HG03139 (cell line): ENCODE measurements around the gene RHOU.
"Not testable (repeated sequence)": the region's sequence is repeated elsewhere in the genome, so short reads cannot be mapped to it uniquely, and the experiment has no call there.

Experiments
- ATAC-seq: cut with Tn5 transposase; IDR thresholded peaks from one replicate; pipeline ENCODE4 v1.9.1; 2021; ENCODE audit not compliant: unreplicated experiment

Gene RHOU

DNA sequence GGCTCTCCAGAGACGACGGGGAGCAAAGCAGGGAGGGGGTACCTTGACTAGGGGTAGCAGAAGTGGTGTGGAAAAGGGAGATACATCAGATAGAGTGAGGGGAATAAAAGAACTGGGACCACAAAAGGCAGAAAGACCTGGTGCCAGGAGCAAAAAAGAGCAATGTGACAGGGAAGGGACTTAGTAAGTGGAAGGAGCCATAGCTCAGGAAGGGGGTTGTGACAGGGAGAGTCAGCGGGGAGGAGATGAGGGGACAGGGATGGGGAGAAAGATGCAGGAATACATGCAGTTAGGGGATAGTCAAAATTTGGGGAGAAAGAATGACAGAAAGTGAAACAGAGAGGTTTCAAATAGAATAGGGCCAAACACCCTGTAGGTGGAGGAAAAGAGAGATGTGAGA lies 20.5 kb downstream of the RHOU start:
- no peak for ATAC-seq

DNA sequence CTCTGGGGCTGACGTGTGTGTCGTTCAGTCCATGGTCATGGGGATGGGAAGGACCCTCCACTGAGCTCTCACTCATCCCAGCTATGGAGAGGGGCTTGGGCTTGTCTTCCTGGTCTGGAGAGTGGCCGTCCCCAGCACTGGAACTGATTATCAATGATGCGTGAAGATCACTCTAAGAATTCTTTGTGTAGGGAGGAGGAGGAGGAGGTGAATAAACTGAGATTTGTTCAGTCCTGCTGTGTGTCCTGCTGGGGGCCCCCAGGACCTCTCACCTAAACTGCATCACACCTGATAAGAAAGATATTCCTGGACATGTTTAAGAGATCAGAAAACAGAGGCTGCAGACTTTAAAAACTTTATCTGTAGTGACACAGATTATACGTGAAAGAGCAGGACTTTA lies 21.2 kb downstream of the RHOU start:
- no peak for ATAC-seq

DNA sequence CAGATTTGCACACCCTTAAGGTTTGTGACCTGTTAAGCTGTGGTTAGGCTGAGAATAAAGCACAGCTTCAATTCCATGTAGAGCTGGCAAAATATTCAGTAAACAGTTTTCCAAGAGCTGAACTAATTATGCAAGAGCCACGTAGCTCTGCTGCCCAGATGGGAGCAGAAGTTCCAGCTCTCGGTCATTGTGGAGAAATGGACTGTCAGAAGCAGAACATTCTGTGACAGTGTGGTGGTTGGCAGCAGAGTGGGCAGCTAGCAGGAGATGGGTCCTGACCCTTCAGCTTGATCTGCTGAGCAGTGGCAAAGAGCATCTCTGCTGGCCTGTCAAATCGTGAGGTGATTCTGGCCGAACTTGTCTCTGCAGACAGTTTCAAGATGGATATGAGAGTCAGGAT lies 23.2 kb downstream of the RHOU start:
- no peak for ATAC-seq

DNA sequence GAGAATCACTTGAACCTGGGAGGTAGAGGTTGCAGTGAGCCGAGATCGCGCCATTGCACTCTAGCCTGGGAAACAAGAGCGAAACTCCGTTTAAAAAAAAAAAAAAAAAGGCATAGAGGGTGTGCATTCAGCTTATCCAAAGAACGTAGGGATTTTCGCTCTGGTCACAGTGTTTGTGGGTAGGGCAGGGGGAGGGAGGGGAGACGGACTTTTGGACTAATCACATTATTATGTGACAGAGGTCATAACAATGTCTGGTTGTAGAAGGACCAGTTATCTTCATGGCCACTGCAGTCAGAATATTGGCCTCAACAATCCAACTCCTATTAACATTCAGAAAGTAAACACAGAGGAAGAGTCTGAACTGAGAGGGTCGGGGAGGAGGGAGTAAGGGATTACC lies 25.7 kb downstream of the RHOU start:
- no peak for ATAC-seq

DNA sequence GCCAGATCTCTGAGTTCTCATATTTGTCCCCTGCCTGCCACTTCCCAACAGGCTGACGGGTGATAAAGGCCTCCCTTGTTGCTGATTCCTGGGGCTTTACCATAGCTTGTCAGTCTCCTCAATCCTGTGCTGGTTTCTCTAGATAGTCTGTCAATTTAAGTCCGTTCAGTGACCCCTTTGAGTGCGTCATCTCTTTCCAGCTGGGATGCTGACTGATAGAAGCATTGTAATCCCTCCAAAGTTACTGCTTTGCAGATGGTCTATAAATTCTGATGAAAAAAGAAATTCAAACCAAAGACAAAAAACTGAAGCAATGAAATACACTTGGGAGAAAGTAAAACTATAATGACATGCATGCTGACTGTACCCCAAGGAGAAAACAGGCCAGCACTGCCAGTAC lies 28.3 kb downstream of the RHOU start:
- no peak for ATAC-seq

DNA sequence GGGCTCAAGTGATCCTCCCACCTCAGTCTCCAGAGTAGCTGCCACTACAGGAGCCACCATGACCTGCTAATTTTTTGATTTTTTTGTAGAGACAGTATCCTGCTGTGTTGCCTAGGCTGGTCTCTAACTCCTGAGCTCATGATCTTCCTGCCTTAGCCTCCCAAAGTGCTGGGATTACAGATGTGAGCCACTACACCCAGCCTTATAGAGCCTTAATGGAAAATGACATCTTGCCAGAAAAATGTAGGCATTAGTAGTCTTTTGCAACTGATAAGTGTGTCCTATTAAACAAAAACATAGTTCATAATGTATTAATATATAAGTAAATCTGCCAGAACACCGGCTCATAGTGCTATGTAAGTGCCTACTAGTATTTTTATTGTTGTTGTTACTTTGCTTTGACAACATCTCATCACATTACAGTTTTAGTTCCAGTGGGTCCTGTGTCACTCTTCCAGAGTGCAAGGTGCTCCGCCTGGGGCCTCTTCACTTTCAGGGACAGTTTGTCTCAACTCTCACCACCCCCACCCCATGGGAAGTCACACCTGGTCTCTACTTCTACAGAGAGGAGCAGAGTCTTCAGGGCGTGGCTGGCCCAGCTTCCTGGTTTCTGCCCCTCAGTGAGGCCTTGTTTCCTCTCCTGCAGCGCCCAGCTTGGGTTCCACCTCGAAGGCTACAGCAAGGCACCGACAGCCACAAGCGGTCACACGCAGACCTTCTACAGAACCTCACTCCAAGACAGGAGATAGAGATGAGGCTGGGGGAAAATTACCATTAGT lies 30.1 kb downstream of the RHOU start:
- no peak for ATAC-seq

DNA sequence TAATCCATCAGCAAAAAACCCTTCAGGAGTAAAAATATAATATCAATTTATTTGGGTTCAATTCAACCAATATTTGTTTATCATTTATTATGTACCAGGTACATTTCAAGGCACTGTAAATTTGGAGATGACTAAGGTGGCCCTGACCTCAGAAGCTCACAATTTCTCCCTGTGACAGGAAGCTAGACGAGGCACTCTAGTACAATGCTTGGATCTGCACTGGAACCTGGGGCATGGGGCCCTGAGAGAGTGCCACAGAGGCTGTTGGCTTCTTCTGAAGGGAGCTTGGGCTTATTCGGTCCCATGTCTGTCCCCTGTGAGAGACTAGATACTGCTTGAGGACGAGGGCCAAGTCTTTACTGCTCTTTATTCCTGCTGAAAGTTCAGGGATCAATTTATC lies 31.5 kb downstream of the RHOU start:
- no peak for ATAC-seq

DNA sequence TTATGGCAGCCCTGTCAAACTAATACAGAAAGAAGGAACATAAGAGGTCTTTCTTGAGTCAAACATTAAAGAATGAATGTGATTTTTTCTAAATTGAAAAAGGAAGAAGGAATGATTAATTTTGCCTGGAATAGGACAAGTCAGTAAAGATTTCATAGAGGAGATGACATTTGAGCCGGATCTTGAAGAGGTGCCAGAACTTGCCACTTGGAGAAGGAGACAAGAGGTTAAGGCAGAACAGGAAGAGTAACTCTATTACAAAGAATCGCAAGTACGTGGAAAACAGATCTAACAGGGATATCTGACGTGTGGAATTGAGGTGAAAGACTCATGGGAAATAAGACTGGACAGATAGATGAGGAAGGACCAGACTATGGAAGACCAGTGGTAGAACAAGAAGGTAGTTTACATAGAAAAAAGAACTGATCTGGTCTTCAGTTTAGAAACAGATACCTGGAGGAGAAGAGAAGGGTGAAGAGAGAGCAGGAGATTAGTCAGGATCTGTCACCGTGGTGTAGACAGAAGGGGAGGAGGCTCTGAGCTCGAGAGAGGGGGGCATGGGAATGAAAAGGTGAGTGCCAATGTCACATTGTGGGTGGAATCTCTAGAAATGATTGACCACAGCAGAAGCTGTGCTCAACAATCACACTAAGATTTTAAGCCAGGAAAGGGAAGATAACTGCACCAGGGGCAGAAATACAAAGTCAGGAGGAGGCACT lies 32.5 kb downstream of the RHOU start:
- ATAC-seq = no peak

DNA sequence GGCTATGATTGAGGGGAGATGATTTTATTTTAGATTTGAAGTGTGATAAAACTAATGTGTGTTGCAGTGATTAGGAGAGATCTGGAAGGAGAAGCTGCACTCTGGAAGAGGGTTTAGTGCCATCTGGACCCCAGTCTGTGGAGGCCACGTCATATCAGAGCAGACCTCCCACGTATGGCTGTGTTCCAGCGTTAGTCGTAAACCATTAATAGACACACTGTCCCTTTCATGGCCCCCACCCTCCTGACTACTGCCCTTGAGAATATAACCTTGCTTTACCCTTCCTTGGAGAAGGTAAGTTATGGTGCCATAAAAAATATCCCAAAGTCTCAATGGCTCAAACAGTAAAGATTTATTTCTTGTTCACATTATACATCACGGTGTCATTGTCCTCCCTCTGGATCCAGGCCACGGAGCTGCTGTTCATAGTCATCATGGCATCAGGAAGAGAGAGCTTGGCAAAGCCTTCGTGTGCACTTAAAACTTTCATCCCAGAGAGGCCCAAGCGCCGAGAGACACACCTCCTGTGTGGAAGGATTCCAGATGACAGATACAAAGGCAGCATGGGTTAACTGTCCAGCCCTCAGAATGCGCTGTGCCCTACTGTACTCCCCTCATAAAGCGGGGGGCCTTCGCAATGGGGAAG lies 33.2 kb downstream of the RHOU start:
- no peak for ATAC-seq

DNA sequence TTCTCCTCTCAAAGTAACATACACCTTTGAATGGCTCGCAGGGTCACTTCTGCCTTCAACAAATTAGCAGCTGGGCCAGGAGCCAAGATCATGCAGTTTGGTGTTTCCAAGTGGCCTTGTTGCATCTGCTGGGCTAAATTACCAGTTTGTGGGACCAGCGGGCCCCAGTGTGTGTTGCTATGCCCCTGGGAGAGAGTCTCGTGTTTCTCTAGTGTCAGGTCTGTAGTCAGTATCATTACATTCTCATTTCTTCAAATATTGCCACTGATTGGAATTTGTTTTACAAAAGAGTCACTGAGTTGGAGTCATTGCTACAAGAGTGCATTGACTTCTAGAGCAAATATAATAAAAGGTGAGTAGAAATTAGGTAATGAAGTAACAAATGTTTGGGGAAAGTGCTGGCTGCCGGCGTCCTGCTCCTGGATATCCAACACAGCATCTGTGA lies 35.5 kb downstream of the RHOU start:
- no peak for ATAC-seq

DNA sequence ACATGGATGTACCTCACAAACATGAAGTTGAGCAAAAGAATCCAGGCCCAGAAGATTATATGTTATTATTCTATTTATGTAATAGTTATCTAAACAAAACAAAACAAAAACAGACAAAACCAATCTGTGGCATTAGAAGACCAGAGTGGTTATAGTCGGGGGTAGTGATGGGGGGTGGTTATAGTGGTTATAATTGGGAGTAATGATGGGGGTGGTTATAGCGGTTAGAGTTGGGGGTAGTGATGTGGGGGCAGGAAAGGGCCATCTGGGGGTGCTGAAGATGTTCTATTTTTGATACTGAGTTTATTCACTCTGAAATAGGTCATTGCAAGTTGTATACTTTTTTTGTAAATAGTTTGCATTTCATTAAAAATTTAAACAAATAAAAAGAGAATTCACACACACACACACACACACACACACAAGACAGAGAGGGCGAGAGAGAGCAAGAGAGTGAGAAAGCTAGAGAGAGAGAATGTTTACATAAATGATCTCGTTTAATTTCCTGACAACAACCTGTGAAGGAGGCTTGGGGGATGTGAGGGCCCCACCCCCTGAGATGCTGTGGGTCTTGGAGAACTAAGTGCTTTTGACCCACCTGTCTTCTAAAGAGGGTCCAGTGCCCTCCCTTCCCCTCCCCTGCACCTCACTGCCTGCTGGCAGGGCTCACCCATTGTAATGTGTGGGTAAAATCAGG lies 37.4 kb downstream of the RHOU start:
- ATAC-seq = no peak

DNA sequence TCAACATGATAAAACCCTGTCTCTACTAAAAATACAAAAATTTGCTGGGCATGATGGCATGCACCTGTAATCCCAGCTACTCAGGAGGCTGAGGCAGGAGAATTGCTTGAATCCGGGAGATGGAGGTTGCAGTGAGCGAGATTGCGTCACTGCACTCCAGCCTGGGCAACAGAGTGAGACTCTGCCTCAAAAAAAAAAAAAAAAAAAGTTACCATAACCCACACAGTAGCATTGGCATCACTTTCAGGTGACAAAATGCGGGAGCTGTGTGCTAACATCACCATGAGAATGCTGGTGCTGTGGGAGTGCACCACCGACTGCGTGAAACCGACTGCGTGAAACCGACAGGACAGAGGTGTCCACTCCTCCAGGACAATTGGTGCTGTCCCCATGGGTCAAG lies 40.7 kb downstream of the RHOU start:
- ATAC-seq = not testable (repeated sequence)

DNA sequence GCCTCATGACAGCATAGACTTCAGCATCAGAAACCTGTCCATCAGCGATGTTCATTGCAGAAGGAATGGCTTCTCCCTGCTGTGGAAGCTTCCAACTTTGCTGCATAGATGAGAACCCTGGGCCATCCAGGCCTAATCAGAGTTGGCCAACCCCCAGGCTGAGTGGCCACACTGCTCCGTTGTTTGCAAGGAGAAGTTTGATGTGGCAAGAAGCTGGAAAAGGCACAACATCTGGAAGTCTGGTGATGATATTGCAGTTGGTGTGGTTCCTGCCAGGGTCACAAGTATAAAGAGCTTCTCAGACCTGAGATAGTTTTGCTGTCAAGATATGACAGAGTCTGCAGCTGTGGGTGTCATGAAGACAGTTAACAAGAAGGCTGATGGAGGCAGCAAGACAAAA lies 41.2 kb downstream of the RHOU start:
- ATAC-seq = no peak

DNA sequence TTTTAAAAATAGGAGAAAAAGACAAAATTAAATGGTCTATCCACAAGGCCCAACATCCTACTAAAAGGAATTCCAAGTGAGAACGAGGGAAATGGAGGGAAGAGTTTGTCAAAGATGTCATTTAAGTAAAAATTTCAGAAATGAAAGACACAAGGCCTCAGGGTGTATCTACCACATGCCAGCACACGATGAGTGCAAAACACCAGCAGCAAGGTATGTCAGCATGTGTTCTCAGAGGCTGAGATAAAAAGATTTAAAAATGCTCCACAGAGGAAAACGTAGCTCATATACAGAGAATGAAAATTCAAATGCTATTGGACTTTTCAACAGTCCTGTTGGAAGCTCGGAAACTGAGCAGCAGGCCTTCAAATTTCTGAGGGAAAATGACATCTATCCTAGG lies 42.0 kb downstream of the RHOU start:
- no peak for ATAC-seq

DNA sequence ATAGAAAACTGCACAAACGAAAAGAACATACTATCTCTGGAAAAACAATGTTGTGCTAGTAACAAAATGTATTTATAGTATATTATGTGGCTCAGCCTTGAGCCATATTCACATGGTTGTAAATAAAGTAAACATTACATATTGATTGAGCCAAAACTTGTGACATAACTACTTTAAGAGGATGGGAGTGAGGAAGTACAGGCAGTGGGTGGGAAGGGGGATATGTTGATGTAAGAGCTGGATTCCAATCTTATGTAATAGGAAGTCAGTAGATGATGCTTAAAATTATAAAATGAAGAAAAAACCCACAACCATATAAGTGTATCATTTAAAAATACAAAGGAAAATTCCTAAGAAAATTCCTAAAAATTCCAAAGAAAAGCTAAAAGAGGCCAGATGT lies 42.7 kb downstream of the RHOU start:
- no peak for ATAC-seq

DNA sequence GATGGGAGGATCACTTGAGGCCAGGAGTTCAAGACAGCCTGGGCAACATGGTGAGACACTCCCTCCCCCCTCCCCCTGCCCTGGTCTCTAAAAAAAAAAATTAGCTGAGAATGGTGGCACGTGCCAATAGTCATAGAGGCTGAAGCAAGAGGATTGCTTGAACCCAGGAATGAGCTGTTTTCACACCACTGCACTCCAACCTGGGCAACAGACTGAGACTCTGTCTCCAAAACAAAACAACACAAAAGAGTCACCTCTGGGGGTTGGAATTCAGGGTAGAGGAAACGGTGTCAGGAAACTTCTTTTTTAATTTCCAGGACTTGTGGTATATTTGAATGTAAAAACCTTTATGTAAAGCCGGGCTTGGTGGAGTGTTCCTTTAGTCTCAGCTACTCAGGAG lies 43.2 kb downstream of the RHOU start:
- ATAC-seq = no peak

DNA sequence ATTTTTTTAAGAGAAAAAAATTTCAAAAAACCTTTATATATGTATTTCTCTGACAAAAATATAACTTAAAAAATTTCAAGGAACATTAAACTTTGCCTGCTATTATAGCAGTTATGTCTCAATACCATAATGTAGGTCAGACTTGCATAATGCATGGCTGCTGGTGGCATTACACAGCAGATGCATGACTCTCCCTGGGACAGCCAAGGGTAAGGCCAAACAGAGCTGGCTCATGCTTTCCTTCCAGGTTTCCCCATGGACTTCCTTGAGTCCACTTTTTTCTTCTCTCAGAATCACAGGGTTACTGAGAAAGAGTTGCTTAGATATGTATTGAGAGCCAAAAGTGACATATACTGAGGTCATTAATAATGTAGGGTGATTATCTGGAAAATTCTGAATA lies 43.7 kb downstream of the RHOU start:
- ATAC-seq = no peak

DNA sequence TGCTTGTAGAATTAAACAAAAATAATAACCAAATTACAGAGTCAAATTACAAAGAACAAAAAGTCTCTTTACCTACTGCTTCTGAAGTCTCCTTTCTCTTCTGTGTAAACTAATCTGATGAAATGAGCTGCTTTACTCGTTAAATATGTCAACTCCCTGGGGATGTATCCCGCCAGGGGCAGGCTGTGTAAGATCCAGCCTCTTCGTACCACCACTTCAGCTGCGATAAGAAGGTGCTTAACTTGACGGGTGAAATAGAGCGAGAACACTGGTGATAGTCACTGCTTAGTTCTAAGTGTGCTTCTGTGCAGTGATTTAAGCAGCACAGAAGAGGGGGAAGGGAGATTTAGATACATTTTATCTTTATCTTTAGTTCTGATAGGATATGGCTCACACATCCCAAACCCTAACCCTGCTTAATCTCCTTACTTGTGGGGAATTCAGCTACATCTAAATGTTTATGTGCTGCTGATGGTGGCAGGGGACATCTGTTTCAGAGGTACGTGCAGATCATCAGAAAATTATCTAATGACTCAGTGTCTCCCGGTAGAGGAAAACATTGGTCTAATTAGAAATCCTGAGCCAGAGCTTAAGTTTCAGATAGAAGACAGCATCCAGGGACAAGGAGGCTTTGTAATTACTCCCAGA lies 46.0 kb downstream of the RHOU start:
- ATAC-seq = no peak

DNA sequence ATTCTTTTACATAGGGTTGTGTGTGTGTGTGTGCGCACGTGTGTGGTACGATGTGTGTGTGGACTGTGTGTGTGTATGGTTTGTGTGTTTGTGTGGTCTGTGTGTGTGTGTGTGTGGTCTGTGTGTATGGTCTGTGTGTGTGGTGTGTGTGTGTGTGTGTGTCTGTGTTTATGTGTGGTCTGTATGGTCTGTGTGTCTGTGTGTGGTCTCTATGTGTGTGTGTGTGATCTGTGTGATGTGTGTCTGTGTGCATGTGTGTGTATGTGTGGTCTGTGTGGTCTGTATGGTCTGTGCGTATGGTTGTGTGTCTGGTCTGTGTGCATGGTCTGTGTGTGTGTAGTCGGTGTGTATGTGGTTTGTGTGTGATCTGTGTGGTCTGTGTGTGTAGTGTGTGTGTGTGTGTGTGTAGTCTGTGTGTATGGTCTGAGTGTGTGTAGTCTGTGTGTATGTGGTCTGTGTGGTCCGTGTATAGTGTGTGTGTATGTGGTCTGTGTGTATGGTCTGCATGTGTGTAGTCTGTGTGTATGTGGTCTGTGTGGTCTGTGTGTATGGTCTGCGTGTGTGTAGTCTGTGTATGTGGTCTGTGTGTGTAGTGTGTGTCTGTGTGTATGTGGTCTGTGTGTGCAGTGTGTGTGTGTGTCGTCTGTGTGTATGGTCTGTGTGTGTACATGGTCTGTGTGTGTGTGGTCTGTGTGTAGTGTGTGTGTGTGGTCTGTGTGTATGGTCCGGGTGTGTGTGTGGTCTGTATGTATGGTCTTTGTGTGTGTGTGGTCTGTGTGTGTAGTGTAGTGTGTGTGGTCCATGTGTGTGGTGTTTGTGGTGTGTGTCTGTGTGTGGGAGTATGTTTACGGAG lies 46.8 kb downstream of the RHOU start:
- ATAC-seq = no peak
